HCT116 (cell line): ENCODE measurements around the gene ADAMTS14.

Experiments
- CTCF ChIP-seq, 3 experiments: fragments of 200-600 bp in 1 of 3; sonication (generic) in 1 of 3; IDR thresholded peaks in 2 of 3; conservative IDR thresholded peaks in 1 of 3; 2 replicates each; pipeline ENCODE4 v1.5.1; 2012 to 2017; ENCODE audit warnings: low read depth in 2 of 3, low read length in 2 of 3, antibody characterized with exemption in 1 of 3, borderline replicate concordance in 1 of 3, control low read depth in 1 of 3, mild to moderate bottlenecking in 1 of 3, mixed read lengths in 1 of 3, mixed run types in 1 of 3, moderate library complexity in 1 of 3; ENCODE audit not compliant: insufficient read depth in 1 of 3
- EZH2phosphoT487 ChIP-seq: fragments of 200-600 bp; IDR thresholded peaks from 2 replicates; pipeline ENCODE4 v1.6.1; 2018; ENCODE audit warnings: antibody characterized with exemption, borderline replicate concordance
- POLR2A ChIP-seq: IDR thresholded peaks from 2 replicates; pipeline ENCODE4 v1.7.0; 2011; ENCODE audit warnings: borderline replicate concordance; ENCODE audit not compliant: insufficient read depth, insufficient read length; ENCODE audit errors: extremely low read depth
- SP1 ChIP-seq: IDR thresholded peaks from 2 replicates; pipeline ENCODE4 v1.6.1; 2012; ENCODE audit warnings: low read depth

- no peak for TF ChIP-seq POLR2A
- TF ChIP-seq CTCF (IDR thresholded peaks at IDR 0.05 in 2 of 3, conservative IDR thresholded peaks at IDR 0.05 in 1 of 3; ENCODE audit: borderline replicate concordance in 1 of 3, insufficient read depth in 1 of 3, low read depth in 2 of 3, low read length in 2 of 3), result no peak
- TF ChIP-seq SP1, result no peak
- TF ChIP-seq EZH2phosphoT487, result no peak
Measured at GRCh38 chr10:70704211-70704610, 31.9 kb downstream of the ADAMTS14 start.
